Endothelial cell of umbilical vein (primary cell): ENCODE measurements around the gene ADGRD2.

Experiments used
- CTCF ChIP-seq, 2 donors: IDR thresholded peaks; 1 replicate in 1 of 2; 2 replicates in 1 of 2; pipeline ENCODE4 v1.5.1; 2011; ENCODE audit warnings: low read length in 2 of 2, mild to moderate bottlenecking in 2 of 2, moderate library complexity in 2 of 2, control low read depth in 1 of 2, inconsistent platforms in 1 of 2, low read depth in 1 of 2; ENCODE audit not compliant: insufficient read depth in 1 of 2; ENCODE audit errors: extremely low read depth in 1 of 2
- EZH2 ChIP-seq: IDR thresholded peaks from 2 replicates; pipeline ENCODE4 v1.6.1; 2012; ENCODE audit warnings: borderline replicate concordance, low read depth, mild to moderate bottlenecking, moderate library complexity, low read length, inconsistent platforms; ENCODE audit not compliant: severe bottlenecking
- JUN ChIP-seq: IDR thresholded peaks from 2 replicates; pipeline ENCODE4 v1.6.1; 2011; ENCODE audit warnings: borderline replicate concordance, low read depth; ENCODE audit not compliant: insufficient read length, insufficient read depth
- POLR2AphosphoS5 ChIP-seq: IDR thresholded peaks from 2 replicates; pipeline ENCODE4 v1.6.1; 2012; ENCODE audit warnings: low read depth, mild to moderate bottlenecking, control low read depth, low read length, moderate library complexity; ENCODE audit not compliant: insufficient read depth

GRCh38 chr9:124488641-124489210, 38.5 kb downstream of the ADGRD2 start:
- no peak for TF ChIP-seq EZH2
- no peak for TF ChIP-seq POLR2AphosphoS5
- no peak for TF ChIP-seq CTCF (IDR thresholded peaks at IDR 0.05; ENCODE audit: extremely low read depth in 1 of 2, insufficient read depth in 1 of 2, low read depth in 1 of 2, low read length in 2 of 2)
- TF ChIP-seq JUN = no peak
